Left cardiac atrium (tissue), 4 donors: ENCODE data around the gene ABLIM1. TPM values are rescaled to one million over a fixed set of nuclear protein-coding genes. Genes with fewer than 3 reads are reported as not detected.

Experiments used
- ATAC-seq, 2 donors: fragments of 200-7000 bp; cut with Tn5 transposase; one replicate each; pipeline ENCODE4 v1.9.1; 2020; ENCODE audit warnings: mild to moderate bottlenecking in 2 of 2, moderate library complexity in 2 of 2
- DNase-seq: peaks from one replicate; pipeline ENCODE4 v3.0.0-alpha.2; 2020
- intact Hi-C, 2 donors: fragments of 100-400 bp; cut with DNase I; formaldehyde crosslinking; loops; one replicate each; pipeline versions ENCODE4 v1.14.1 to v1.15.1; 2022 to 2023
- total RNA-seq, 2 donors: library from RNA; stranded (reverse); fragmentation: NEBNext Ultra II Directional; extraction: Animal tissue kit (Norgen Biotek cat#: 25700); gene quantifications; one replicate each; pipeline ENCODE4 v1.2.1, GENCODE V29; 2021
- donor health status: DM: no; HTN: yes; CAD: no.
- donor health status: DM: no; HTN: yes; CAD: no; lungs with severe emphysema.
- donor health status: DM: yes; HTN: yes; CAD: no.
- donor health status: Dilated cardiomyopathy.

The ABLIM1 gene
- total RNA-seq, 2 donors from 2014 or later, result 292 to 305 TPM

DNA sequence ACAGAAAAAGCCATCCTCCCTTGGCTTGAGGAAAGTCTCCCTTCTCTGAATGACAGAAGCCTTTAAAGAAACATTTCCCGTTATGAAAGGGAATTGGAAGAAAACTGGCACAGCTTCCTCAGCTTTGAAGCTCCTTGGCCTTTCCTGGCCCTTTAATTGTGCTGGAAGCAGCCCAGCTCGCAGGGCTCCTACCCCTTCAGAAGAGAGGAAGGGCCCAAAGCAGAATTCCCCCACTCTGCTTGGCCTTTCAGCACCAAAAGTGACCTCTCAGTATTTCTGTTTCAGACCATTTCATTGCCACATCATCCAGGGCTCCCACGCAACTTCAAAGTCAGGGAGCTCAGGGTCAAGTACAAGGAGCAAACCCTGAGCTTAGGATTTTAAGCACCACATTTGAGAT is 258.0 kb downstream of the ABLIM1 start:
- ATAC-seq, result no peak
- intact Hi-C loops, result loop anchor here (10.0 kb wide), 1 partner anchor 95 kb away; no protein-coding TSS in a partner anchor

GRCh38 chr10:114399576-114399975 is 258.5 kb downstream of the ABLIM1 start:
- ATAC-seq (no peak), DNase-seq (no peak)
- intact Hi-C loops, result no loop called here

More for the DNA sequence above, 258.0 kb downstream of the ABLIM1 start:
- no peak for DNase-seq

DNA sequence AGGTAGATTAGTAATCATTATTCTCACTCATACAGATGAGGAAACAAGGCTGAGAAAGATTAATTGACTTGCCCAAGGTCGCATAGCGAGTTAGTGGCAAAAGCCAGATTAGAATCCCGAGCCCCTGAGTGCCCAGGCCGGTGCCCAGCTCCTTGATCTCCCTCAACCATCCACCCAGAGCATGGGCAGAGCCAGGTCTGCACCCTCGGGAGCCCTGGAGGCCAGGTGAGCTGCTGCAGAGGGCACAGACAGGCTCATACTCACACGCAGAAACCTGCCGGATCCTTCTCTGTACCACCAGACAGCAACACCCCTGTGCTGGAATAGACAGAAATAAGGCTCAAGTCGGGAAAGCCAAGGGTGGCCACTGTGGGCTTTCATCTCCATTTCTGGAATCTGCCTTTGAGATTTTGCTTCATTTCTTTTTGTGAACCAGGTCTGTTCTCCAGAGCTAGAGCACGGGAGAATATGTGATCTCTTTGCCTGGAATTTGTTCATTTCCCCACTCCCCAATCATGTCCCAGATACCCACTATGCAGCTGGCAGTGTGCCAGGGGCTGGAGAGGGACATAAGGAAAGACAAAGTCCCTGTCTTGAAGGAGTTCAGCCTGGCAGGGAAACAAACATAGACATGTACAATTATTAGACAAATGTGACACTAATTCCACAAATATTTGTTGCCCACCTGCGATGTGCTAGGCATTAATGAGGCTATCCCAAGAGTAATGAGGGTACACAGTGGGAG is 259.3 kb downstream of the ABLIM1 start:
- no peak for DNase-seq
- intact Hi-C loops, result no loop called here
- ATAC-seq, result no peak

DNA sequence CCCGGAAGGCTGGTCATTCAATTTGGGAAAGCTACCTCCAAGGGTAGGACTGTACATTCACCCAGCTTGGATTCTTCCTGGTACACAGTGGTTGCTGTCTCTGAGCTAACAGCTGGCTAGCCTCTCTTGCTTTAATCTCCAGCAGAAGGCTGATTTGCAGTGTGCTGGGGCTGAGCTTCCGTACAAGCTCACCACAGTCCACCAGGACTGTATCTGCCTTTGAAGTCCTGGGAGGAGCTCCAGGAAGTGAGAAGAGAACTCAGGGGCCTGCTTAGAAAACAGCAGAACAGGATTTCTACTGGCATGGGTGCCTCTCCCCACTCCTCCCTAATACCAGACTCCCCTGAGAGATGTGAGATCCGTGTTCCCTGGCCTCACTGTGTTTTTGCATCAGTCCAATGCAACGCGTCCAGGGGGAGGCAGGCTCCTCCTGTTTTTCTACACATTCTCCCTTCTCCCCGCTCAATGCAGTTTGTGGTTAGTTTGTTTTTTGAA is 260.4 kb downstream of the ABLIM1 start:
- intact Hi-C loops, result no loop called here
- ATAC-seq (peak; percentile 27 to 72), DNase-seq (no peak)

GRCh38 chr10:114396464-114396863 is 261.6 kb downstream of the ABLIM1 start:
- intact Hi-C loops, result no loop called here
- no peak for ATAC-seq
- no peak for DNase-seq

- ATAC-seq (no peak), DNase-seq (no peak)
- intact Hi-C loops, result no loop called here
These were observed 262.6 kb downstream of the ABLIM1 start for GRCh38 chr10:114395366-114396022.

DNA sequence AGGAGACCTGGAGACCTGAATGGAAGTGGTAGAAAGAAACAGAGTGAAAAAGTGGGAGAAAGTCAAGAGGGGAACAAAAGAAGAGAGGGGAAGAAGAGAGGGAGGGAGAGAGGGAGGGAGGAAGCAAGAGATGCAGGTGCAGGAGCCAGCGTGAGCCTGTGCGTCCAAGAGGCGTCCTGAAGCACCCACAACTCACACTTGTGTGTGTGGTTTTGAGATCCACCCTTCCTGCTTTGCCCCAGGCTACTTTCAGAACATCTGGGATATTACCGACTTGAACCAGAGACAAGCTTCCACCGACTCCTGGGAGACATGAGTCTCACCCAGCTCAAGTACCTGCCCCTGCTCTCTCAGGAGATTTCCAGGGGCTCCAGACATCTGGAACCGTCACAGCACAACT is 263.5 kb downstream of the ABLIM1 start:
- DNase-seq, result no peak
- intact Hi-C loops, result no loop called here
- no peak for ATAC-seq

DNA sequence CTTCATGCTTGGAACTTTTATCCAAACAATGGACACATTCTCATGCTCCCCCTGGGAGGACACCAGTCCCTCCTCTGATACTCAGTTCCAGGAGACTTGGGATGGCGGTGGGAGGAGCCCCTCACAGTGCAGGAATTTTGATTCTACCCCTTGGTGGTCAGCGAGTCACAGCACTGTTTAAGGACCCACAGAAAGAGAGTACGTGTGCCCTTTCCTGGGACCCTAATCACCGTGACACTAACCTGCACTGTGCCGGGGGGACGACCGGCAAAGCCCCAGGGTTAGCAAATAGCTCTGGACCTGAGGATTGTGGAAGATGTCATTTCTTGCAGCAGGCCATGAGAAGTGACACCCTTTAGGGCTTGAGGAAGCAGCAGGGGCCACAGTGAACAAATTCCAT is 264.2 kb downstream of the ABLIM1 start:
- intact Hi-C loops, result no loop called here
- ATAC-seq, result no peak
- DNase-seq, result no peak

GRCh38 chr10:114393482-114393881 is 264.6 kb downstream of the ABLIM1 start:
- DNase-seq (no peak), ATAC-seq (no peak)
- intact Hi-C loops, result no loop called here

GRCh38 chr10:114392112-114392835 is 265.8 kb downstream of the ABLIM1 start:
- intact Hi-C loops, result no loop called here
- ATAC-seq (no peak), DNase-seq (no peak)

- no peak for ATAC-seq
These were observed 266.5 kb downstream of the ABLIM1 start for GRCh38 chr10:114391599-114391998.

DNA sequence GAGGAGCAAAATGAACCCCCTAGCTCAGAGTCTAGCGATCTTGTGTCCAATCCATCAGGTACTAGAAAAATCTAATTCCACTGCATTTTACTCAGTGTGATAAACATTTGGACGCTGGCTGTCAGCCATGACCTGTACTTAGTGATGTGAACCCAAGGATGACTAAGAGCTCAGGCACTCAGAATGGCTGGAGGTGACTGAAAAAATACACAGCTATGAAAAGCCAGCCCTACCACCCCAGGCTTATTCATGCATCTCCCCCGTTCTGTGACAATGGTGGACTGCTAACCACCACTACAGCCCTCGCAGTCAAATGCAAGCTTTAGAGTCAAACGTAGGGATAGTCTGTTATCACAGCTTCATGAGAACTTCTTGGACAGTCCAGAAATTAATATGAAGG is 268.6 kb downstream of the ABLIM1 start:
- DNase-seq (peak; percentile 73), ATAC-seq (peak in 1 of 2 donors; percentile 67)
- intact Hi-C loops, result no loop called here

More at GRCh38 chr10:114391599-114391998, 266.5 kb downstream of the ABLIM1 start:
- intact Hi-C loops, result no loop called here
- no peak for DNase-seq

- DNase-seq (no peak), ATAC-seq (no peak)
- intact Hi-C loops, result no loop called here
These were observed 269.8 kb downstream of the ABLIM1 start for GRCh38 chr10:114388275-114388674.

GRCh38 chr10:114387784-114388183 is 270.3 kb downstream of the ABLIM1 start:
- ATAC-seq (no peak), DNase-seq (no peak)

DNA sequence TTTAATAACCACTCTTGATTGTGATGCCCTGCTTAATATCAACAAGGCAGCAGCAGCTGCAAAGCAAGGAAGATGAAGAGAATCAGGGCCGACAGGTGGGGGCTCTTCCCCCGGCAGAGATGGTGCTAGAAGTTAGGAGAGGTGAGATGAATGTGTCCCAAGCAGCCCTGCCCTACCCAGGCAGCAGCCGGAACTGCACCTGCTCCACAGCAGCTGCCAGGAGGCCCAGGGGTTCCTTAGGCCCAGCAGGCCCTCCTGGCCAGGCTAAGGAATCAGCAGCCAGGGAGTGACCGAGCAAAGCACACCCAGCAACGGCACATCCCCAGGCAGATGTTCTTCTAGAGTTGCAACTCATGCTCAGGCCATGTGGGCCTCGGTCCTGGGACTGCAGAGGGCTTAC is 271.6 kb downstream of the ABLIM1 start:
- DNase-seq (no peak), ATAC-seq (no peak)
- intact Hi-C loops, result no loop called here

More at GRCh38 chr10:114387784-114388183, 270.3 kb downstream of the ABLIM1 start:
- intact Hi-C loops, result no loop called here

DNA sequence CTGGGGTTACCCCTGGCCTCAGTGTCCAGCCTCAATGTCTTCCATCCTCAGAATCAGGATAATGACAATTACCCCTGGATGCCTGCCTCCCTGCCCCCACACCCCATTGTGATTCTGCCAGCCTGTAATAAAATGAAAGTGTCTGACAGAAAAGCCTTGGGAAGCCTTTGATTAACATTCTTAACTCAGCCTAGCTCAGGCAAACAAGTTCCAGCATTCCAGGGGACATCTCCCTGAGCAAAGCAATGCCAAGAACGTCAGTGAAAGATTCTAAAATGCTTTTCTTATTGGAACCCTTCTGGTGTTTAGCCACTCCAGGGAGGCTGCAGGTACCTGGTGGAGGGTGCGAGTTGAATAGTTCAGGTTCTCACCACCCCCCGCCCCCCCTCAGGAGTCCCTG is 272.5 kb downstream of the ABLIM1 start:
- intact Hi-C loops, result no loop called here
- ATAC-seq (no peak), DNase-seq (no peak)

- ATAC-seq, result no peak
- intact Hi-C loops, result no loop called here
- no peak for DNase-seq
These were observed 273.5 kb downstream of the ABLIM1 start for GRCh38 chr10:114384601-114385000.

DNA sequence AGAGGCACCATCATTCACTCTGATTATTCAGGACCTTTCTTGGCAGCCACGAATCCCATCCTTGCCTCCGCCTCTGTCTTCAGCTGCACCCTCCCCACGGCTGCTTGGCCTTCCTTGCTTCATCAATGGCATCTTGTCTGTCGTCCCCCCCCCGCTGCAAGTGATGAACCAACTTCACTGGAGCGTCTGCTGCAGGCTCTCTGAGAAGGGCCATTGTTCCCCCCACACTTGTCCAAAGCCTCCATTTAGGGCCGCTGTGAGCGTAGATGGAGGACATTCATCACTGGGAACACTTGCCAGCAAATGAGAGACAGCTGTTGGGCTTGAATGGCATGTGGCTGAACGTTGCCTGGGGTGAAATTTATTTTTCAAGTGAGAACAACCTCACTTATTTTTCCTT is 273.9 kb downstream of the ABLIM1 start:
- ATAC-seq, result peak in 1 of 2 donors; percentile 23
- intact Hi-C loops, result no loop called here
- no peak for DNase-seq
